Measurements from ENCODE around the gene OPHN1. TPM values are rescaled to one million over a fixed set of nuclear protein-coding genes. Genes with fewer than 3 reads are reported as not detected.

OPHN1 gene
- total and polyA plus RNA-seq, 2 experiments from 2014 or later, result 2.2 to 3.8 TPM

- Histone ChIP-seq H3K27me3 (ENCODE audit: insufficient read depth) (no peaks in the 10 kb centered on the region), H2AFZ (no peak overlapping the region), H3K79me2 (replicated peaks; ENCODE audit: insufficient read depth) (no peaks in the 10 kb centered on the region), H3K4me2 (no peak overlapping the region), H3K36me3 (ENCODE audit: insufficient read depth) (no peaks in the 10 kb centered on the region), H4K20me1 (replicated peaks; ENCODE audit: insufficient read depth) (no peaks in the 10 kb centered on the region), H3K4me3 (no peak overlapping the region), H3K27ac (ENCODE audit: low read depth) (no peak overlapping the region), H3K9me2 (ENCODE audit: insufficient read depth) (no peaks in the 10 kb centered on the region), H3K4me1 (ENCODE audit: insufficient read depth) (peaks cover 6% of the 10 kb centered on the region; the same call in 1 of the 2 replicates), H3F3A (replicated peaks; ENCODE audit: low read depth) (no peaks in the 10 kb centered on the region)
- Mint-ChIP-seq H3K9me3 (no peaks in the 10 kb centered on the region), H3K4me3 (no peak overlapping the region), H3K27ac (no peak overlapping the region), H3K27me3 (ENCODE audit: insufficient read depth, low read depth, poor library complexity) (peaks cover 2% of the 10 kb centered on the region), H3K36me3 (ENCODE audit: low read depth) (no peaks in the 10 kb centered on the region), H3K4me1 (peaks cover 3% of the 10 kb centered on the region; the same call in 1 of the 3 replicates)
- DNase-seq (ENCODE audit: low spot score) (no peak), ATAC-seq (no peak)
- TF ChIP-seq CREB1 (CRISPR knock-in tag; IDR thresholded peaks at IDR 0.05; ENCODE audit: low read depth) (no peak), ETS1 (IDR thresholded peaks at IDR 0.05) (no peak), CTCF (conservative IDR thresholded peaks at IDR 0.05; ENCODE audit: low read depth in 2 of 2) (no peak), ZNF114 (CRISPR knock-in tag; IDR thresholded peaks at IDR 0.05) (no peak), ZNF331 (CRISPR knock-in tag; IDR thresholded peaks at IDR 0.05; ENCODE audit: low read depth) (no peak), EZH2 (IDR thresholded peaks at IDR 0.05; ENCODE audit: low read depth, unreplicated experiment) (no peak), ZNF462 (CRISPR knock-in tag; IDR thresholded peaks at IDR 0.05) (no peak), JUNB (IDR thresholded peaks at IDR 0.05; ENCODE audit: unreplicated experiment) (no peak), STAT1 (IDR thresholded peaks at IDR 0.05; ENCODE audit: unreplicated experiment) (no peak), REST (IDR thresholded peaks at IDR 0.05; ENCODE audit: unreplicated experiment) (no peak), POLR2AphosphoS5 (IDR thresholded peaks at IDR 0.05; ENCODE audit: low read depth) (no peak)
Observed at GRCh38 chrX:68462197-68462596, 28.9 kb upstream of the OPHN1 start.
